Stimulated activated CD4-positive, alpha-beta T cell treated with anti-CD3 and anti-CD28 coated beads, Interleukin-4, amount 100 ng/mL, for 24 hours (primary cell): ENCODE results near the gene AKAP9.
"Not testable (repeated sequence)": the region's sequence is repeated elsewhere in the genome, so short reads cannot be mapped to it uniquely, and the experiment has no call there.

Source experiments
- DNase-seq: peaks from one replicate; pipeline ENCODE4 v3.0.0-alpha.2; 2020

Gene AKAP9

GRCh38 chr7:91940572-91941341 is at the start of gene AKAP9:
AKAP9 (plus strand) TSS chr7:91940862; CDS start chr7:91941100, 238 bp downstream.
- DNase-seq = peak; percentile 90

GRCh38 chr7:91892099-91892705 is 48.5 kb upstream of the AKAP9 start:
- DNase-seq = no peak

DNA sequence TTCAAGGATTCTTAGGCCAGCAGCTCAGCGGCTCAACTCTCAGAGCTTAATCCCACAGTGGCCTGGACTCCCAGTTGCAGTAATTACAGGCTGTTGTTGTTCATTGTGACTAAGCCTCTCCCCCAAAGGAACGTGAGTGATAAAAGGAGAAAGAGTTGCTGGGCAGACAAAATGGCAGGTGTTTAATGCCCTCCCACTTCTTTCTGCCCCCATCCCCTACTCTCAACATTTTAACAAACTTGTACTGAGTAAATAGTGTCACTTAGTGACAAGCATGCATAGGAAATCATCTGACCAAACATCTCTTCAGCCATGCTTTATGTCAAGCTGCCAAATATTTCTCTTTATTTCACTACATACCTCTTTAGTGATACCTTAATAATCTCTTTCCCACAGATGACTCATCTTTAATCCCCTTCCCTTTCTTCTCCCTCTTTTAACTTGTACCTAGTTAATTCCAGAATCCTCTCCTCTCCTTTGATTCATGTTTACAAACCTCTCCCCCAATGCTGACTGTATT is 47.8 kb upstream of the AKAP9 start:
- no peak for DNase-seq

GRCh38 chr7:91893699-91894098 is 47.0 kb upstream of the AKAP9 start:
- DNase-seq = not testable (repeated sequence)

GRCh38 chr7:91894781-91895480 is 45.7 kb upstream of the AKAP9 start:
- DNase-seq = no peak

DNA sequence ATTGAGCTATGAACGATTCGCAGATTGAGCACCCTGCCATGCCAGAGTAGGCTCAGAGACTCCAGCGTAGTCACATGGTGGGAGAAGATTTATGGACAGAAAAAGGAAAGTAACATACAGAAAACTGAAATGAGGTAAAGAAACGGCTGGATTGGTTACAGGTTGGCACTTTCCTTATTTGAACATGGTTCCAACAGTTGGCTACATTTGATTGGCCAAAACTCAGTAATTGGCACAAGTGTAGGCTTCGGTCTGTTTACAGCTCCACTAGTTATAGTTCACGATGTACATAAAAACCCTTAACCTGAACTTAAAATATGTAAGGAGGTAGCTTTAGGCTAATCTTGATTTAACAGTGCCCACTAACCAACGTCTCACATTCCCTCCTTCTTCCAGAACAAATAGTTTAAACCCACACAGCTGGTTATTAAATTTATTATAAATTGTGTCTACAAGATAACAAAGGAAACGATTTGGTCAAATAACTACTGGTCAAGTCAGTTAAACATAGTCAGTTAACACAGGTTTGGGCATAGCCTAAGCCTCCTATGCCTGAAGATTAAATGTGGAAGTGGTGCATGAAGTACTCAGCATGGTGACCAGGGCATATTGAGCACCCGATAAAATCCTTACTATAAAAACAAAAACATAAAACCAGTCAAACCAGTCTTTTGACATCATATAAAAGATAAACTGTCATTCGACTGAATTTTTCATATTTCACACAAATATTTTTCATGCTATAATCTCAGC is 42.2 kb upstream of the AKAP9 start:
- DNase-seq = no peak

DNA sequence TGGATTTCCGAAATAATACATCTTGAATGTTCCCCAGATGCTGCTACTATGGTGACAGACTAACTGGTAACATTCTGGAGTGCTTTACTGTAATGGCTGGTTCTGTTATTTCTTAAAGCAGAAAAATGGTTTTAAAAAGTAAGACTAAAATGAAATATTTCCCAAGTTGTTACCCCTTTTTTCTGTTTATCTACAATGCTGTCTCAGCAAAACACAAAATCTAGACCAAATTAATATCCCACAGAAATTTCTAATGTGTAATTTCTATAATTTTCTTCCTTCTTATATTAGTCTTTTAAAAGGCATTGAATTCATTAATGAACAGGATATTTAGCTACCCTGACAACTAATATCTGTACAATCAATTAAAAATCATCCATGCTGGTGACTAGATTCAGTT is 41.1 kb upstream of the AKAP9 start:
- DNase-seq = no peak

GRCh38 chr7:91910171-91910570 is 30.5 kb upstream of the AKAP9 start:
- DNase-seq = no peak

DNA sequence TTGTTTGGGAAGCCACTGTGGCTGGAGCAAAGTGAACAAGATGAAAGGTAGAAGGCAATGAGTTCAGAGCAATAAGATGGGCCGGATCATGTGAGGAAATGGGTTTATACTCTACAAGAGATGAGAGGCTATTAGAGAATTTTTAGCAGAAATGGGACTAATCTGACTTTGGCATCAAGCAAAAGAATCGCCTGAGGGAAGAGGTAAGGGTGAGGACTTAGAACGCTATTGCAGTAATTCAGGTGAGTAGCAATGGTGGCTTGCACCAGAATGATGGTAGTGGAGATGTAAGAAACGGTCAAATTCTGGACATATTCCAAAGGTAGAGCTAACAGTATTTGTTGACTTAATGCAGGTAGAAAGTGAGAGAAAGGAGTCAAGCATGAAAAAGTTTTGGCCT is 29.5 kb upstream of the AKAP9 start:
- DNase-seq = no peak

- DNase-seq = no peak
Observed at GRCh38 chr7:91912494-91912893, 28.2 kb upstream of the AKAP9 start.

DNA sequence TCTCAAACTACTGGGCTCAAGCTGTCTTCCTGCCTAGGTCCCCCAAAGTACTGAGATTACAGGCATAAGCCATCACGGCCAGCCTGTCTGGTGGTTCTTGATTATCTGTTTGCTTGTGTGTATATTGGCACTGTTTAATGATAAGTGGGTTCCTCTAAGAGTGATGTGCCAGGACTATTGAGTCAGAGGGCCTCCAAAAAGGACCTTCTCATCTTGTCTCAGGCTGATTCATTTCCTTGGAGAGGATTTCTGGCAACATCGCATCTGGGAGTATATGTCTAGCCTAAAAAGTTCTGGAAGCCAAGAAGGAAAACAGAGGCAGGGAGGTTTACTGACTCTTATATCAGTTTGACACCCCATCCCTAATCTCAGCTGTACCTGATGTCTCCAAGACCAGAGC is 27.1 kb upstream of the AKAP9 start:
- DNase-seq = no peak

- no peak for DNase-seq
Observed at GRCh38 chr7:91915401-91916050, 25.1 kb upstream of the AKAP9 start.

DNA sequence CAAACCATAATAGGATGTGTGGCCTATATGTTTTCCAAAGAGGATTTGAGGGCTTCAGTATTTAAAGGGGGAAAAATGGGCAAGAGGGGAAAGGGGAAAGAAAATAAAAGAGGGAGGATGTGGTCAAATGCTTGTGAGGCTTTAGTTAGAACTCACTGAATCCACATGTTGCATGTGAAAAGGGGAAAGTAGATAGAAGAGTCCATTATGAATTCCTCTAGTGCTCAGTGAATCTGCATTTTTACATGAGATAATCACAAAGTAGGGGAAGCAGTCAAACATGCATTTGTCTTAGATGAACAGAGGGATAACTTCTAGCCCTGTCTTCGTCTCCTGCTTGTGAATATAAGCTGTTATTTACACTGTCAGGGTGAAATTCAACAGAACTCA is 24.6 kb upstream of the AKAP9 start:
- no peak for DNase-seq

- DNase-seq = no peak
Observed at GRCh38 chr7:91918356-91918755, 22.3 kb upstream of the AKAP9 start.

- DNase-seq = no peak
Observed at GRCh38 chr7:91922857-91923256, 17.8 kb upstream of the AKAP9 start.

- no peak for DNase-seq
Observed at GRCh38 chr7:91927912-91928311, 12.8 kb upstream of the AKAP9 start.

DNA sequence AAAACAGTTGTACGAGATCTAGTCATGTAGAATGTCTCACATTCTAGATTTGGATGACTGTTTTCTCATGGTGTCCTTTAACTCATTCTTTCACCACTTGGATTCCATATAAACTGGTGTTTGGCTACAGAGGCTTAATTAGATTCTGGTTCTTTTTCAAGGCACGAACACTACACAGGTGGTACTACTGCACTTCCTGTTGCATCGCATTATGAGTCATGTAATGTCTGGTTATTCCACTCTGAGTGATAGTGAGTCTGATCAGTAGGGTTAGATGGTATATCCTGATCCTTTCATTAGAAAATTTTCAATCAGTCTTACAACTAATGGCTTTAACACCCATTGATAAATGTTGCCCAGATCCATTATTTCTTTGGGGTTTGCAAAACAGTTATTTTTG is 11.2 kb upstream of the AKAP9 start:
- DNase-seq = no peak

GRCh38 chr7:91940171-91940570 is 491 bp upstream of the AKAP9 start:
- DNase-seq = peak; percentile 35

DNA sequence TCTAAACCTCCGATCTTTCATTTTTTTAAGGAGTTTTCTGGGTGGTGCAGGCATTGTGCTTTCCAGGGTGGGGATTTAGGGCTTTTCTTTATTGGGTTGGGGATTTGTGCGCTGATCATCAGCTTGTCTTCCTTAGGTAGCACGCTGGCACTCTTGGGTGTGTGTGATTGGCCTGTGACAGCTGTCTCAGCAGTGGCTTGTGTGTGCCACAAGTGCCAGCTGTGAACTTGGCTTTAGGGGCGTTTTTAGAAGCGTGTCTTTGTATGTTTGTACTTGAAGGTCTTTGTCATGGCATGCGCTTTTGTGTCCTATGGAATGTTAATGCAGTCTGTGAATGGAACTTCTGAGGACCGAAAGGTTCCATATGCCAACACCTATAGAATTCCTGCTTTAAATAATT is 788 bp downstream of the AKAP9 start:
- peak; percentile 35 for DNase-seq

DNA sequence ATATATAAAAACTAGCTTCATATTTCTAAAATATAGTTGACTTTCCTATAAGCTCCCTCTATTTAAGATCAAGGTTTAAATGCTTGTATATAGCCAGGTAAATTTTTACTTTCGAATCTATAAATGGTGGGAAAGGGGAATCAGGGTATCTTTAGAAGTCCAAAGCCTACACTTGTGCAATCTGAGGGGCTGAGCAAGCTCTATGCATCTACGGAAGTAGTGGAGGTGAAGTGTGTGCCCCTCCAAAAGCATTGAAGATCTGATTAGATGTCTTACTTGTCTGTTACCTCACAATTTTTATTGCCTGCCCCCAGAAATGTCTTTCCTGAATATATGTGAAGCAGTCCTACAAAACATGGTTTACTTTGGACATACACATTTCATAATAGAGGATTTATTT is 1.6 kb downstream of the AKAP9 start:
- no peak for DNase-seq

GRCh38 chr7:91944970-91945369 is 4.3 kb downstream of the AKAP9 start:
- DNase-seq = not testable (repeated sequence)

- DNase-seq = no peak
Observed at GRCh38 chr7:91945476-91945875, 4.8 kb downstream of the AKAP9 start.

GRCh38 chr7:91946549-91946948 is 5.9 kb downstream of the AKAP9 start:
- DNase-seq = no peak
